Measurements from ENCODE around the gene SLC22A2. TPM values are rescaled to one million over a fixed set of nuclear protein-coding genes. Genes with fewer than 3 reads are reported as not detected.

Gene SLC22A2
- total RNA-seq, 1 experiment from 2014 or later: 0.96 TPM

- no peak for TF ChIP-seq STAT6 (CRISPR knock-in tag; conservative IDR thresholded peaks at IDR 0.05; ENCODE audit: low read depth)
- no peak for TF ChIP-seq OVOL2 (CRISPR knock-in tag; IDR thresholded peaks at IDR 0.05; ENCODE audit: borderline replicate concordance)
- no peak for TF ChIP-seq JAZF1 (CRISPR knock-in tag; IDR thresholded peaks at IDR 0.05)
- TF ChIP-seq CBFB (CRISPR knock-in tag; IDR thresholded peaks at IDR 0.05; ENCODE audit: low read depth): no peak
- no peak for TF ChIP-seq ZNF532 (CRISPR knock-in tag; IDR thresholded peaks at IDR 0.05; ENCODE audit: borderline replicate concordance)
- TF ChIP-seq E2F4 (CRISPR knock-in tag; IDR thresholded peaks at IDR 0.05; ENCODE audit: borderline replicate concordance, low read depth): no peak
Observed at GRCh38 chr6:160269771-160270170, 11.2 kb upstream of the SLC22A2 start (continued).

- H3K27ac Mint-ChIP-seq: no peak overlapping the region
- H3K9me3 Mint-ChIP-seq: no peaks in the 10 kb centered on the region
- 0 out of 2 replicates have a peak, but pooled peaks cover 3% of the 10 kb centered on the region for H3K4me1 Mint-ChIP-seq
- no peak overlapping the region for H3K4me3 Mint-ChIP-seq
- ChIA-PET CTCF (no interaction called here), POLR2A (no interaction called here)
- DNase-seq (ENCODE audit: low spot score) (no peak), ATAC-seq (no peak)
- no peaks in the 10 kb centered on the region; the same call in 1 of the 2 replicates for H3K27me3 Mint-ChIP-seq (ENCODE audit: low read depth)
- no peaks in the 10 kb centered on the region for H3K36me3 Mint-ChIP-seq
- TF ChIP-seq ARID4B (CRISPR knock-in tag; IDR thresholded peaks at IDR 0.05; ENCODE audit: borderline replicate concordance) (no peak), NFATC4 (CRISPR knock-in tag; IDR thresholded peaks at IDR 0.05) (no peak), USF1 (CRISPR knock-in tag; IDR thresholded peaks at IDR 0.05) (no peak), NFE2L1 (CRISPR knock-in tag; IDR thresholded peaks at IDR 0.05) (no peak), ZNF121 (CRISPR knock-in tag; IDR thresholded peaks at IDR 0.05) (no peak), JAZF1 (CRISPR knock-in tag; IDR thresholded peaks at IDR 0.05) (no peak), KAT7 (CRISPR knock-in tag; IDR thresholded peaks at IDR 0.05; ENCODE audit: borderline replicate concordance) (no peak), SMAD4 (CRISPR knock-in tag; IDR thresholded peaks at IDR 0.05) (no peak), ZSCAN18 (CRISPR knock-in tag; IDR thresholded peaks at IDR 0.05) (no peak), PRRX2 (CRISPR knock-in tag; IDR thresholded peaks at IDR 0.05) (no peak), ATF1 (CRISPR knock-in tag; IDR thresholded peaks at IDR 0.05) (no peak)
Observed at GRCh38 chr6:160269023-160269521, 10.5 kb upstream of the SLC22A2 start.
